Fibroblast of peridontal ligament (primary cell): ENCODE results near the gene SDR39U1.
"Not testable (repeated sequence)": the region's sequence is repeated elsewhere in the genome, so short reads cannot be mapped to it uniquely, and the experiment has no call there.

Experiments used
- DNase-seq: peaks from one replicate; pipeline ENCODE4 v3.0.0-alpha.2; 2010; ENCODE audit errors: extremely low read depth

Gene SDR39U1

GRCh38 chr14:24442240-24443052 lies at the start of gene SDR39U1:
Gene SDR39U1 (minus strand): TSS chr14:24442776. CDS start chr14:24442769, 7 bp downstream.
- peak; percentile 99 for DNase-seq

GRCh38 chr14:24491586-24492408 lies 49.2 kb upstream of the SDR39U1 start:
- not testable (repeated sequence) for DNase-seq

GRCh38 chr14:24483604-24484252 lies 41.2 kb upstream of the SDR39U1 start:
- DNase-seq: peak; percentile 66

- DNase-seq: peak; percentile 30
Measured at GRCh38 chr14:24482699-24483303, 40.2 kb upstream of the SDR39U1 start.

- no peak for DNase-seq
Measured at GRCh38 chr14:24481622-24482324, 39.2 kb upstream of the SDR39U1 start.

GRCh38 chr14:24479999-24480398 lies 37.4 kb upstream of the SDR39U1 start:
- DNase-seq: not testable (repeated sequence)

GRCh38 chr14:24475261-24475660 lies 32.7 kb upstream of the SDR39U1 start:
- no peak for DNase-seq

- DNase-seq: no peak
Measured at GRCh38 chr14:24473211-24473610, 30.6 kb upstream of the SDR39U1 start.

- DNase-seq: not testable (repeated sequence)
Measured at GRCh38 chr14:24470450-24470849, 27.9 kb upstream of the SDR39U1 start.

- DNase-seq: no peak
Measured at GRCh38 chr14:24465805-24466204, 23.2 kb upstream of the SDR39U1 start.

- no peak for DNase-seq
Measured at GRCh38 chr14:24465368-24465767, 22.8 kb upstream of the SDR39U1 start.

- DNase-seq: no peak
Measured at GRCh38 chr14:24463884-24464785, 21.6 kb upstream of the SDR39U1 start.

- DNase-seq: no peak
Measured at GRCh38 chr14:24463017-24463883, 20.7 kb upstream of the SDR39U1 start.

- DNase-seq: no peak
Measured at GRCh38 chr14:24461336-24461735, 18.8 kb upstream of the SDR39U1 start.

GRCh38 chr14:24459331-24459730 lies 16.8 kb upstream of the SDR39U1 start:
- no peak for DNase-seq

GRCh38 chr14:24458736-24459135 lies 16.2 kb upstream of the SDR39U1 start:
- DNase-seq: no peak

- no peak for DNase-seq
Measured at GRCh38 chr14:24456980-24457379, 14.4 kb upstream of the SDR39U1 start.

GRCh38 chr14:24450828-24451227 lies 8.3 kb upstream of the SDR39U1 start:
- not testable (repeated sequence) for DNase-seq

- DNase-seq: peak; percentile 25
Measured at GRCh38 chr14:24443053-24443665, 583 bp upstream of the SDR39U1 start.
